GM23248 (cell line): ENCODE results near the gene AP1S3.

ENCODE experiments used
- EZH2 ChIP-seq: fragments of 200-600 bp; sonication (generic); IDR thresholded peaks from 2 replicates; pipeline ENCODE4 v1.6.1; 2018; ENCODE audit warnings: antibody characterized with exemption, mild to moderate bottlenecking; ENCODE audit not compliant: insufficient read depth, poor library complexity, severe bottlenecking
- EZH2phosphoT487 ChIP-seq: fragments of 200-600 bp; sonication (generic); IDR thresholded peaks from 2 replicates; pipeline ENCODE4 v1.6.1; 2018; ENCODE audit warnings: antibody characterized with exemption, moderate library complexity, mild to moderate bottlenecking, low read depth; ENCODE audit not compliant: insufficient read depth

DNA sequence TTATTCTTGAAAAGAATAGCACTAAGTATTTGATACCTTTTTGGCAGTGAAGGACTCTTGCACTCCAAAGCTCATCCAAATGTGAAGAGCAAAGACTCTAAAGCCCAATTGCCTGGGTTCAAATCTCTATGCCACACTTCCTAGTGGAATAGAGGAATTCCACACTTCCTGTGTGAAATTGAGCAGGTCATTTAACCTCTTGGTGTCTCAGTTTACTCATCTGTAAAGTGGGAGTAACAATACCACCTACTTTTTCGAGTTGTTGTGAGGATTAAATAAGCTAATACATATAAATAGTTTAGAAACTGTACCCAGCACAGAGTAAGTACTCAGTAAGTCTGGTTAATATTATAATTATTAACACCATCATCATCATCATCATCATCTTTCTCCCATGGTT, 72.6 kb downstream of the AP1S3 start:
- TF ChIP-seq EZH2 (no peak), EZH2phosphoT487 (no peak)
